Measurements from ENCODE around the gene CYP26A1. TPM values are rescaled to one million over a fixed set of nuclear protein-coding genes. Genes with fewer than 3 reads are reported as not detected.

The CYP26A1 gene
- total and polyA plus RNA-seq, 2 experiments from 2014 or later = 1.2 to 1.8 TPM

DNA sequence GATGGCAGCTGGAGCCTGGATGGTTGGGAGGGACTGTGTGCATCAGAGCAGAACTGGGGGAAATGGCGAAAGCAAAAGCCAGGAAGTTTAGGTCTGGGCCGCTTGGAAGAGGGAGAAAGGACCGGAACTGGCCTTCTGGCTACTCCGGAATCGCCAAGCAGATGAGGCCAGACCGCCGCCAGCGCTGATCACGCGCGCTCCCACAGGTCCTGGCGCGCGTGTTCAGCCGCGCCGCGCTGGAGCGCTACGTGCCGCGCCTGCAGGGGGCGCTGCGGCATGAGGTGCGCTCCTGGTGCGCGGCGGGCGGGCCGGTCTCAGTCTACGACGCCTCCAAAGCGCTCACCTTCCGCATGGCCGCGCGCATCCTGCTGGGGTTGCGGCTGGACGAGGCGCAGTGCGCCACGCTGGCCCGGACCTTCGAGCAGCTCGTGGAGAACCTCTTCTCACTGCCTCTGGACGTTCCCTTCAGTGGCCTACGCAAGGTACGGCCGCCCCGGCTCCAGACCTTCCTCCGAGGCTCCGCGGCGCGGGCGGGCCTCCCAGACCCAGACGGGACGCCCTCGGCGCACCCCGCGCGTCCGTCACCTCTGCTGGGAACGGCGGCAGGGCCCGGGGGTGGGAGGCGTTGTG is 11.1 kb upstream of the CYP26A1 start:
- no peak overlapping the region for H3K27ac ChIP-seq (ENCODE audit: low read depth)
- H3K4me2 ChIP-seq = peak overlapping the region; percentile 89
- no peaks in the 10 kb centered on the region for H3K79me2 ChIP-seq (replicated peaks; ENCODE audit: insufficient read depth)
- H3F3A ChIP-seq (replicated peaks; ENCODE audit: low read depth) = peaks cover 27% of the 10 kb centered on the region
- peak; percentile 46 for TF ChIP-seq EZH2 (IDR thresholded peaks at IDR 0.05; ENCODE audit: low read depth, unreplicated experiment)
- TF ChIP-seq STAT1 (IDR thresholded peaks at IDR 0.05; ENCODE audit: unreplicated experiment) = no peak
- TF ChIP-seq CREB1 (CRISPR knock-in tag; IDR thresholded peaks at IDR 0.05; ENCODE audit: low read depth) = peak; percentile 60; the same call in 1 of the 2 replicates
- no peak for TF ChIP-seq POLR2AphosphoS5 (IDR thresholded peaks at IDR 0.05; ENCODE audit: low read depth)
- TF ChIP-seq, protein P1, sequence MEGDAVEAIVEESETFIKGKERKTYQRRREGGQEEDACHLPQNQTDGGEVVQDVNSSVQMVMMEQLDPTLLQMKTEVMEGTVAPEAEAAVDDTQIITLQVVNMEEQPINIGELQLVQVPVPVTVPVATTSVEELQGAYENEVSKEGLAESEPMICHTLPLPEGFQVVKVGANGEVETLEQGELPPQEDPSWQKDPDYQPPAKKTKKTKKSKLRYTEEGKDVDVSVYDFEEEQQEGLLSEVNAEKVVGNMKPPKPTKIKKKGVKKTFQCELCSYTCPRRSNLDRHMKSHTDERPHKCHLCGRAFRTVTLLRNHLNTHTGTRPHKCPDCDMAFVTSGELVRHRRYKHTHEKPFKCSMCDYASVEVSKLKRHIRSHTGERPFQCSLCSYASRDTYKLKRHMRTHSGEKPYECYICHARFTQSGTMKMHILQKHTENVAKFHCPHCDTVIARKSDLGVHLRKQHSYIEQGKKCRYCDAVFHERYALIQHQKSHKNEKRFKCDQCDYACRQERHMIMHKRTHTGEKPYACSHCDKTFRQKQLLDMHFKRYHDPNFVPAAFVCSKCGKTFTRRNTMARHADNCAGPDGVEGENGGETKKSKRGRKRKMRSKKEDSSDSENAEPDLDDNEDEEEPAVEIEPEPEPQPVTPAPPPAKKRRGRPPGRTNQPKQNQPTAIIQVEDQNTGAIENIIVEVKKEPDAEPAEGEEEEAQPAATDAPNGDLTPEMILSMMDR (conservative IDR thresholded peaks at IDR 0.05; ENCODE audit: low read depth in 2 of 2) = peak; percentile 67 to 76
- TF ChIP-seq, protein P2, sequence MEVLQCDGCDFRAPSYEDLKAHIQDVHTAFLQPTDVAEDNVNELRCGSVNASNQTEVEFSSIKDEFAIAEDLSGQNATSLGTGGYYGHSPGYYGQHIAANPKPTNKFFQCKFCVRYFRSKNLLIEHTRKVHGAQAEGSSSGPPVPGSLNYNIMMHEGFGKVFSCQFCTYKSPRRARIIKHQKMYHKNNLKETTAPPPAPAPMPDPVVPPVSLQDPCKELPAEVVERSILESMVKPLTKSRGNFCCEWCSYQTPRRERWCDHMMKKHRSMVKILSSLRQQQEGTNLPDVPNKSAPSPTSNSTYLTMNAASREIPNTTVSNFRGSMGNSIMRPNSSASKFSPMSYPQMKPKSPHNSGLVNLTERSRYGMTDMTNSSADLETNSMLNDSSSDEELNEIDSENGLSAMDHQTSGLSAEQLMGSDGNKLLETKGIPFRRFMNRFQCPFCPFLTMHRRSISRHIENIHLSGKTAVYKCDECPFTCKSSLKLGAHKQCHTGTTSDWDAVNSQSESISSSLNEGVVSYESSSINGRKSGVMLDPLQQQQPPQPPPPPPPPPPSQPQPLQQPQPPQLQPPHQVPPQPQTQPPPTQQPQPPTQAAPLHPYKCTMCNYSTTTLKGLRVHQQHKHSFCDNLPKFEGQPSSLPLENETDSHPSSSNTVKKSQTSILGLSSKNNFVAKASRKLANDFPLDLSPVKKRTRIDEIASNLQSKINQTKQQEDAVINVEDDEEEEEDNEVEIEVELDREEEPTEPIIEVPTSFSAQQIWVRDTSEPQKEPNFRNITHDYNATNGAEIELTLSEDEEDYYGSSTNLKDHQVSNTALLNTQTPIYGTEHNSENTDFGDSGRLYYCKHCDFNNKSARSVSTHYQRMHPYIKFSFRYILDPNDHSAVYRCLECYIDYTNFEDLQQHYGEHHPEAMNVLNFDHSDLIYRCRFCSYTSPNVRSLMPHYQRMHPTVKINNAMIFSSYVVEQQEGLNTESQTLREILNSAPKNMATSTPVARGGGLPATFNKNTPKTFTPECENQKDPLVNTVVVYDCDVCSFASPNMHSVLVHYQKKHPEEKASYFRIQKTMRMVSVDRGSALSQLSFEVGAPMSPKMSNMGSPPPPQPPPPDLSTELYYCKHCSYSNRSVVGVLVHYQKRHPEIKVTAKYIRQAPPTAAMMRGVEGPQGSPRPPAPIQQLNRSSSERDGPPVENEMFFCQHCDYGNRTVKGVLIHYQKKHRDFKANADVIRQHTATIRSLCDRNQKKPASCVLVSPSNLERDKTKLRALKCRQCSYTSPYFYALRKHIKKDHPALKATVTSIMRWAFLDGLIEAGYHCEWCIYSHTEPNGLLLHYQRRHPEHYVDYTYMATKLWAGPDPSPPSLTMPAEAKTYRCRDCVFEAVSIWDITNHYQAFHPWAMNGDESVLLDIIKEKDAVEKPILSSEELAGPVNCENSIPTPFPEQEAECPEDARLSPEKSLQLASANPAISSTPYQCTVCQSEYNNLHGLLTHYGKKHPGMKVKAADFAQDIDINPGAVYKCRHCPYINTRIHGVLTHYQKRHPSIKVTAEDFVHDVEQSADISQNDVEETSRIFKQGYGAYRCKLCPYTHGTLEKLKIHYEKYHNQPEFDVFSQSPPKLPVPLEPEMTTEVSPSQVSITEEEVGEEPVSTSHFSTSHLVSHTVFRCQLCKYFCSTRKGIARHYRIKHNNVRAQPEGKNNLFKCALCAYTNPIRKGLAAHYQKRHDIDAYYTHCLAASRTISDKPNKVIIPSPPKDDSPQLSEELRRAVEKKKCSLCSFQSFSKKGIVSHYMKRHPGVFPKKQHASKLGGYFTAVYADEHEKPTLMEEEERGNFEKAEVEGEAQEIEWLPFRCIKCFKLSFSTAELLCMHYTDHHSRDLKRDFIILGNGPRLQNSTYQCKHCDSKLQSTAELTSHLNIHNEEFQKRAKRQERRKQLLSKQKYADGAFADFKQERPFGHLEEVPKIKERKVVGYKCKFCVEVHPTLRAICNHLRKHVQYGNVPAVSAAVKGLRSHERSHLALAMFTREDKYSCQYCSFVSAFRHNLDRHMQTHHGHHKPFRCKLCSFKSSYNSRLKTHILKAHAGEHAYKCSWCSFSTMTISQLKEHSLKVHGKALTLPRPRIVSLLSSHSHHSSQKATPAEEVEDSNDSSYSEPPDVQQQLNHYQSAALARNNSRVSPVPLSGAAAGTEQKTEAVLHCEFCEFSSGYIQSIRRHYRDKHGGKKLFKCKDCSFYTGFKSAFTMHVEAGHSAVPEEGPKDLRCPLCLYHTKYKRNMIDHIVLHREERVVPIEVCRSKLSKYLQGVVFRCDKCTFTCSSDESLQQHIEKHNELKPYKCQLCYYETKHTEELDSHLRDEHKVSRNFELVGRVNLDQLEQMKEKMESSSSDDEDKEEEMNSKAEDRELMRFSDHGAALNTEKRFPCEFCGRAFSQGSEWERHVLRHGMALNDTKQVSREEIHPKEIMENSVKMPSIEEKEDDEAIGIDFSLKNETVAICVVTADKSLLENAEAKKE (CRISPR knock-in tag; IDR thresholded peaks at IDR 0.05) = no peak
- TF ChIP-seq EZH2phosphoT487 (IDR thresholded peaks at IDR 0.05; ENCODE audit: unreplicated experiment) = peak; percentile 93
- TF ChIP-seq NANOG (IDR thresholded peaks at IDR 0.05; ENCODE audit: borderline replicate concordance) = no peak
- TF ChIP-seq ZNF114 (CRISPR knock-in tag; IDR thresholded peaks at IDR 0.05) = no peak
- TF ChIP-seq, protein P3, sequence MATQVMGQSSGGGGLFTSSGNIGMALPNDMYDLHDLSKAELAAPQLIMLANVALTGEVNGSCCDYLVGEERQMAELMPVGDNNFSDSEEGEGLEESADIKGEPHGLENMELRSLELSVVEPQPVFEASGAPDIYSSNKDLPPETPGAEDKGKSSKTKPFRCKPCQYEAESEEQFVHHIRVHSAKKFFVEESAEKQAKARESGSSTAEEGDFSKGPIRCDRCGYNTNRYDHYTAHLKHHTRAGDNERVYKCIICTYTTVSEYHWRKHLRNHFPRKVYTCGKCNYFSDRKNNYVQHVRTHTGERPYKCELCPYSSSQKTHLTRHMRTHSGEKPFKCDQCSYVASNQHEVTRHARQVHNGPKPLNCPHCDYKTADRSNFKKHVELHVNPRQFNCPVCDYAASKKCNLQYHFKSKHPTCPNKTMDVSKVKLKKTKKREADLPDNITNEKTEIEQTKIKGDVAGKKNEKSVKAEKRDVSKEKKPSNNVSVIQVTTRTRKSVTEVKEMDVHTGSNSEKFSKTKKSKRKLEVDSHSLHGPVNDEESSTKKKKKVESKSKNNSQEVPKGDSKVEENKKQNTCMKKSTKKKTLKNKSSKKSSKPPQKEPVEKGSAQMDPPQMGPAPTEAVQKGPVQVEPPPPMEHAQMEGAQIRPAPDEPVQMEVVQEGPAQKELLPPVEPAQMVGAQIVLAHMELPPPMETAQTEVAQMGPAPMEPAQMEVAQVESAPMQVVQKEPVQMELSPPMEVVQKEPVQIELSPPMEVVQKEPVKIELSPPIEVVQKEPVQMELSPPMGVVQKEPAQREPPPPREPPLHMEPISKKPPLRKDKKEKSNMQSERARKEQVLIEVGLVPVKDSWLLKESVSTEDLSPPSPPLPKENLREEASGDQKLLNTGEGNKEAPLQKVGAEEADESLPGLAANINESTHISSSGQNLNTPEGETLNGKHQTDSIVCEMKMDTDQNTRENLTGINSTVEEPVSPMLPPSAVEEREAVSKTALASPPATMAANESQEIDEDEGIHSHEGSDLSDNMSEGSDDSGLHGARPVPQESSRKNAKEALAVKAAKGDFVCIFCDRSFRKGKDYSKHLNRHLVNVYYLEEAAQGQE (IDR thresholded peaks at IDR 0.05; ENCODE audit: unreplicated experiment) = no peak
- peaks cover 36% of the 10 kb centered on the region for H3K4me1 Mint-ChIP-seq
- H3K9me2 ChIP-seq (ENCODE audit: insufficient read depth) = no peaks in the 10 kb centered on the region
- no peaks in the 10 kb centered on the region; the same call in 2 of the 3 replicates for H3K9me3 Mint-ChIP-seq
- DNase-seq (ENCODE audit: low spot score) (peak; percentile 85), ATAC-seq (peak; percentile 42)
- H3K36me3 ChIP-seq (ENCODE audit: insufficient read depth) = no peaks in the 10 kb centered on the region
- no peak overlapping the region for H3K27ac Mint-ChIP-seq
- H3K4me3 ChIP-seq = peak overlapping the region; percentile 63
- H3K36me3 Mint-ChIP-seq (ENCODE audit: low read depth) = no peaks in the 10 kb centered on the region; the same call in 2 of the 3 replicates
- H3K4me1 ChIP-seq (ENCODE audit: insufficient read depth) = peaks cover 38% of the 10 kb centered on the region
- H3K27me3 Mint-ChIP-seq (ENCODE audit: insufficient read depth, low read depth, poor library complexity) = peaks cover 91% of the 10 kb centered on the region
- peak overlapping the region; percentile 67 for H3K4me3 Mint-ChIP-seq
- H2AFZ ChIP-seq = peak overlapping the region; percentile 84
- H3K27me3 ChIP-seq (ENCODE audit: insufficient read depth) = peaks cover 100% of the 10 kb centered on the region
- H4K20me1 ChIP-seq (replicated peaks; ENCODE audit: insufficient read depth) = peaks cover 12% of the 10 kb centered on the region

Data from GM23338 (cell line).